IPS-15b (cell line): ENCODE data around the gene BRD3.
"Not testable (repeated sequence)": the region's sequence is repeated elsewhere in the genome, so short reads cannot be mapped to it uniquely, and the experiment has no call there.

Source experiments
- H3K27me3 ChIP-seq: one replicate; pipeline ENCODE4 v1.6.1; 2013; ENCODE audit warnings: low read length; ENCODE audit not compliant: control insufficient read depth, insufficient read depth
- H3K36me3 ChIP-seq: one replicate; pipeline ENCODE4 v1.6.1; 2013; ENCODE audit warnings: low read length; ENCODE audit not compliant: control insufficient read depth, insufficient read depth
- H3K4me1 ChIP-seq: one replicate; pipeline ENCODE4 v1.6.1; 2013; ENCODE audit warnings: mild to moderate bottlenecking, low read length; ENCODE audit not compliant: control insufficient read depth, insufficient read depth
- H3K4me3 ChIP-seq: one replicate; pipeline ENCODE4 v1.5.1; 2013; ENCODE audit warnings: low read depth, low read length
- H3K9ac ChIP-seq: one replicate; pipeline ENCODE4 v1.6.1; 2013; ENCODE audit warnings: low read depth, mild to moderate bottlenecking, low read length
- H3K9me3 ChIP-seq: one replicate; pipeline ENCODE4 v1.6.1; 2013; ENCODE audit warnings: mild to moderate bottlenecking, low read length; ENCODE audit not compliant: control insufficient read depth, insufficient read depth

BRD3 gene

DNA sequence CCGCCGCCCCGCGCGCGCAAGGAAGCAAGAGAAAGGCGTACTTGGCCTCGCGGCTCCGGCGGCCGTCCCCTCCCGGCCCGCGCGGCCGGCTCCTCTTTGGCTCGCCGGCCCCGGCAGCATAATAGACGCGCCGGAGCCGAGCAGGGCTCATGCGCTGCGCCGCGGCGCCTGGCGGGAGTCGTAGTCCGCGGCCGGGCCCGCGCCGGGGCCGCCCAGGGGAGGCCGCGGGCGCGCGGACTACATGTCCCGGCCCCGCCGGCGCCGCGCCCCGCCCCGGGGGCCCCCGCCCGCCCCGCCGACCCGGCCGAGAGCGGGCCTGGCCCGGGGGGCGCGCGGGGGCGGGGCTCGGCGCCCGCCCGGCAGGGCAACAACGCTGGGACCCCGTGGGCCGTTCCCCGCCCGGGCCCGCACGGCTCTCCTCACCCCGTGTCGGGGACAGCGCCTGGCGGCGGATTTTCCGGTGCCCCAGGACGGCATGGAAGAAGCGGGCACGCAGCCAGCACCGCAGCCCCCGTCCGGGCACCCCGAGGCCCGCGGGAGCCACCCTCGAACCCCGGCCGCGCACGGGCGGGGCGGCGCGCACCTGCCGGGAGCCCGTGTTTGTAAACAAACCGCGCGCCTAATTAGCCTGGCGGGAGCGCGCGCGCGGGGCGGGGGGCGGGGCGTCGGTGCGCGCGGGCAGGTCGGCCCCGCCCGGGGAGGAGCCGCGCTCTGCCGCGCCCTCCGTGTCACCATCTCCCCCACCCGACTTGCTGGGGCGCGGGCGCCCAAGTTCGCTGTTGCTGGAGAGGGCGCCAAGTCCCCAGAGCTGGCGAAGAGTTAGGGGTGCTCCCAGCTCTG, at the start of gene BRD3:
BRD3 (minus strand) TSS at position 123 of the 840 bp plus-strand sequence. CDS start 14,549 bp downstream, outside the sequence.
- Histone ChIP-seq H3K9ac (peak within 1 kb of the TSS; percentile 88), H3K4me3 (peak within 1 kb of the TSS; percentile 88), H3K27me3 (peaks cover 9% of the 10 kb centered on the region), H3K9me3 (no peaks in the 10 kb centered on the region), H3K4me1 (peaks cover 4% of the 10 kb centered on the region), H3K36me3 (no peaks in the 10 kb centered on the region)

DNA sequence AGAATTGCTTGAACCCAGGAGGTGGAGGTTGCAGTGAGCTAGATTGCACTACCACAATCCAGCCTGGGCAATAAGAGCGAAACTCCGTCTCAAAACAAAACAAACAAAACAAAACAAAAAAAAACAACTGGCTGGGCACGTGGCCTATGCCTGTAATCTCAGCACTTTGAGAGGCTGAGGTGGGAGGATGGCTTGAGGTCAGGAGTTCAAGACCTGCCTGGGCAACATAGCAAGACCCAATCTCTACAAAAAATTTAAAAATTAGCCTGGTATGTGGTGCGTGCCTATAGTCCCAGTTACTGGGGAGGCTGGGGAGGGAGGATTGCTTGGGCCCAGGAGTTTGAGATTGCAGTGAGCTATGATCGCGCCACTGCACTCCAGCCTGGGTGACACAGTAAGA, 44.7 kb upstream of the BRD3 start:
- Histone ChIP-seq H3K27me3 (no peaks in the 10 kb centered on the region), H3K4me3 (no peak overlapping the region), H3K9ac (no peak overlapping the region), H3K9me3 (no peaks in the 10 kb centered on the region), H3K36me3 (no peaks in the 10 kb centered on the region), H3K4me1 (no peaks in the 10 kb centered on the region)

DNA sequence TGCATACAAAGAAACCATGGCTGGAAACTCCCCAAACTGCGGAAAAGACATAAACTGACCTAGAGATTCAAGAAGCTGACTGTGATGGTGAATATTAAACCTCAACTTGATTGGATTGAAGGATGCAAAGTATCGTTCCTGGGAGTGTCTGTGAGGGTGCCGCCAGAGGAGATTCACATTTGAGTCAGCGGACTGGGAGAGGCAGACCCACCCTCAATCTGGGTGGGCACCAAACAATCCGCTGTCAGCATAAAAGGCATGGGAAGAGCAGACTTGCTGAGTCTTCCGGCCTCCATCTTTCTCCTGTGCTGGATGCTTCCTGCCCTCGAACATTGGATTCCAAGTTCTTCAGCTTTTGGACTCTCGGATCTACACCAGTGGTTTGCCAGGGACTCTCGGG, 43.2 kb upstream of the BRD3 start:
- H3K9ac ChIP-seq: no peak overlapping the region
- no peaks in the 10 kb centered on the region for H3K4me1 ChIP-seq
- H3K9me3 ChIP-seq: no peaks in the 10 kb centered on the region
- no peak overlapping the region for H3K4me3 ChIP-seq
- H3K36me3 ChIP-seq: no peaks in the 10 kb centered on the region
- no peaks in the 10 kb centered on the region for H3K27me3 ChIP-seq

DNA sequence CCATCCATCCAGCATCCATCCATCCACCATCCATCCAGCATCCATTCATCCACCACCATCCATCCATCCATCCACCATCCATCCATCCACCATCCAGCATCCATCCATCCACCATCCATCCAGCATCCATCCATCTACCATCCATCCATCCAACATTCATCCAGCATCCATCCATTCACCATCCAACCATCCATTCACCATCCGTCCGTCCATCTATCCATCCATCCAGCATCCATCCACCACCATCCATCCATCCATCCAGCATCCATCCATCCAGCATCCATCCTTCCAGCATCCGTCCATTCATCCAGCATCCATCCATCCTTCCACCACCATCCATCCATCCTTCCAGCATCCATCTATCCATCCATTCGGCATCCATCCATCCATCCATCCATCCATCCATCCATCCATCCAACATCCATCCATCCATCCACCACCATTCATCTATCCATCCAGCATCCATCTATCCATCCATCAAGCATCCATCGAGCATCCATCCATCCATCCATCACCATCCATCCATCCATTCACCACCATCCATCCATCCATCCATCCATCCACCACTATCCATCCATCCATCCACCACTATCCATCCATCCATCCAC, 35.7 kb upstream of the BRD3 start:
- Histone ChIP-seq H3K27me3 (no peaks in the 10 kb centered on the region), H3K4me3 (no peak overlapping the region), H3K4me1 (no peaks in the 10 kb centered on the region), H3K9ac (no peak overlapping the region), H3K36me3 (no peaks in the 10 kb centered on the region), H3K9me3 (no peaks in the 10 kb centered on the region)

DNA sequence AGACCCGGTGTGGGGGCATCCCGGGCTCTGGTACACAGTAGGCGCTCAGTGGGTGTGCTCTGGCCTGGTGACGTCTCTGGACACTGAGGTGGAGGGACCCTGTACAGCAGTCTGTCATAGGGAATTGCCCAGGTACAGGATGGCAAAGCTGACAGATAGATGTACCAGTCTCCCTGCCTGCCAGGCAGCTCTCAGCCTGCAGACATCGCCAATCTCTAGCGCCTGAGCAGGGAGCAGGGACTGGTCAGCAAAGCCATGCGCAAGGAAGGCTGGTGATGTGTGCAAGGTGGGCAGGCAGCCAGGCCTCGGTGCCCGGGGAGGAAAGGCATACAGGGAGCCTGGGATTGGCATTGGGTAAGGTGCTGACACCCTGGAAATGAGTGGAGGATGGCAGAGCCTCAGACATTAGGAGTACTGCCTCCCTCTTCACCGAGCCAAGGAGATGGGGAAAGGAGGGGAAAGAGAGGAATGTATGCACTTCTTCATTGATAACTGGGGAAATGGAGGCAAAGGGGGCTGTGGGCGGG, 33.9 kb upstream of the BRD3 start:
- Histone ChIP-seq H3K4me3 (no peak overlapping the region), H3K4me1 (no peaks in the 10 kb centered on the region), H3K36me3 (no peaks in the 10 kb centered on the region), H3K9ac (no peak overlapping the region), H3K9me3 (no peaks in the 10 kb centered on the region), H3K27me3 (no peaks in the 10 kb centered on the region)

DNA sequence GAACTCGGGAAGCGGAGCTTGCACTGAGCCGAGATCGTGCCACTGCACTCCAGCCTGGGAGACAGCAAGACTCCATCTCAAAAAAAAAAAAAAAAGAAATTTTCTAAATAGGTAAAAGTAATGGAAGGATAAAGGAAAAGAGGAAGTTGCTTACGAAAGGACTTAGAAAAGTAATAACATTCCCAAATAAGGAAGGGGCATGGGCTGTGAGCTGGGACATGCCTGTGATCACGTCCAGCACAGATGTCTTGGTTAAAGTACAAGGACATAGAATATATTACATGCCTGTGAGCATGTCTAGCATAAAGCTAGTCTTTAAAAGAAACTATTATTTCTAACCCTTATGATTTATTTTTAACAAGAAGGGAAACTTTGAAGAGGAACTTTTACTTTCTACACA, 33.3 kb upstream of the BRD3 start:
- H3K27me3 ChIP-seq, H3K9ac ChIP-seq, H3K4me3 ChIP-seq, H3K4me1 ChIP-seq, H3K9me3 ChIP-seq, H3K36me3 ChIP-seq: not testable (repeated sequence)

DNA sequence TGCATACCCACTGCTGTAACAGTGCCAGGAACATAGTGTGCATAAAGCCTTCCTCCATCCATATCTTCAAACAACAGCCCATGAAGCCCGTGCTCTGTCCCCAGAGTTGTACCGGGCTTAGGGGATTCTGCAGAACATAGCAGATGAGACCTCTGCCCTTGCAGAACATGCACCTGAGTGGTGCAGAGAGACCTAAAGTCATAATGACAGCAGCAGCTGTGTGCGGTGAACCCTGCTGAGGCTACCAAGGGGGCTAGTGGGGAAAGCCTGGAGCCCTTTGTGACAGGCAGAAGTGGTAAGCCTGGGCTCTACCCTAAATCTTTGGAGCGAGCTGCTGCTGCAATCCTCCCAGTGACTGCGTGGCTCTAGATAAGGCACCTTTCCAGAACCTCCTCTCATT, 32.2 kb upstream of the BRD3 start:
- no peaks in the 10 kb centered on the region for H3K9me3 ChIP-seq
- no peak overlapping the region for H3K9ac ChIP-seq
- no peaks in the 10 kb centered on the region for H3K4me1 ChIP-seq
- no peaks in the 10 kb centered on the region for H3K27me3 ChIP-seq
- H3K36me3 ChIP-seq: no peaks in the 10 kb centered on the region
- H3K4me3 ChIP-seq: no peak overlapping the region

DNA sequence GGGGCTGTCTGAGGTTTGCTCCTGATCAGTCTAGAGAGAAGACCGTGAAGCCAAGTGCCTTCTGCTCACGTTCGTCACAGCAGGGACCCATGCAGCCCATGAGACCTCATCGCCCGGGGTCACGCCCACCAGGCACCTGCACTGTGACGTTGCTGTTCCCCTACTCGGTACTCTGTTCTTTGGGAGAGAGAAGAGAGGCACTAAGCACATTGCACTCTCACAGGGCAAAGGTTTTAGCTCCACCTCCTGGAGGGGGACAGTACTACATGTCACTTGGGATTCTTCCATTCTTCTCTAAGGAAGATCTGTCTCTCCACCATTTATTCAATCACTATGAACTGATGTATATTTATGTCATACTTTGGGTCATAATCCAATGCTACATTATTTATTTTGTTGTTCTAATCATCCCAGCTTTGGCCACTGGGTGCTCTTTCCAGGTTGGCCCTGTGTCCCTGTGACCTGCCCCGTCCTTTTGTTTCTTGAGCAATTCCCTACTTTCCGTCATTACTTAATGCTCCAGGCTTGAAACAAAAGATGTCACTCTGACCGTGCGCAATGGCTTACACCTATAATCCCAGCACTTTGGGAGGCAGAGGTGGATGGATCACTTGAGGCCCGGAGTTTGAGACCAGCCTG, 31.4 kb upstream of the BRD3 start:
- Histone ChIP-seq H3K9ac (no peak overlapping the region), H3K4me3 (no peak overlapping the region), H3K9me3 (no peaks in the 10 kb centered on the region), H3K36me3 (no peaks in the 10 kb centered on the region), H3K27me3 (no peaks in the 10 kb centered on the region), H3K4me1 (no peaks in the 10 kb centered on the region)

DNA sequence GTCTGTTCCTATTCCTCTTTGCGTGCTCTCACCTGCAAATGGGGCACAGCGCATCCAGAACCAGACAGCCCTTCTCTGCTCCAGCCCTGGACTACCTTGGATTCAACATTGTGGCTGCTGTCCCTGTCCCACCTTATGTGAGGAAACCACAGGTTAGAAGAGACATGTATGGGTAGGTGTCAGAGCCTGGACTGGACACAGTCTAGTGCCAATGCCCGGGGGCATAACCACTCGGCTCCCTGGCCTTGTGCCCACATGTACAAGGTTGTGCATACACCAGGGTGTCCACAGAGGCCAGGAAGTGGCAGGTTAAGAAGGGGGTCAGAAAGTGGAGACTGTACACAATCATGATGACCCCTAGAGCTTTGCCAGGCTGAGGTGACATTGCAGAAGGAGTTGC, 22.1 kb upstream of the BRD3 start:
- no peaks in the 10 kb centered on the region for H3K27me3 ChIP-seq
- no peak overlapping the region for H3K9ac ChIP-seq
- H3K9me3 ChIP-seq: no peaks in the 10 kb centered on the region
- no peaks in the 10 kb centered on the region for H3K36me3 ChIP-seq
- H3K4me3 ChIP-seq: no peak overlapping the region
- no peaks in the 10 kb centered on the region for H3K4me1 ChIP-seq

DNA sequence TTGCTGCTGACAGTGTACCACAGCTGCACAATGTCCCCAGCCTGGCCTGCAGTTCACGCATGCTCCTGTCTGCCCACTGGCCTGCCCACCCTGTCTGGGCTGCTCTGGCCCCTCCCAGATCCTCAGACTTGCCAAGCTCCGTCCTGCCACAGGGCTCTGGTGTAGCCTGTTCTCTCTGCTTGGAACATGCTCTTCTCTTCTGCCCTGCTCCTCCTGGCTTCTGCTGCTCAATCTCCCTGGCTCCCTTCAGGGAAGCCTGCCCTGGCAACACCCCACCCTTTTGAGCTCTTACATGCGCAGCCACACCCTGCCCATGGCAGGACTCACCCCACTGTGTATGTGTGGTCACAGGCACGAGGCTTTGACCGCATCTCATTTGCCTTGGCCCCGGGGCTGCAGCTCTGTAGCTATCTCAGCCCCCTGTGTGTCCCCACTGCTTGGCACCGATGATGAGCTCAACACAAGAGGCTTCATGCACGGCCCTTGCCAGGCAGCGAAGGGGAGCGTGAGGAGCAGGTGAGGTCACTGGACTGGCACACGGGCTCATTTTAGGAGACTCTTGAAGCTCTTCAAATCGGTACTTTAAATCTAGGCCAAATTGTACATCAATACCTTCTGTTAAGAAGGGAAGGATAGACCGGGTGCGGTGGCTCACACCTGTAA, 20.4 kb upstream of the BRD3 start:
- H3K9ac ChIP-seq: no peak overlapping the region
- H3K4me3 ChIP-seq: no peak overlapping the region
- H3K9me3 ChIP-seq: no peaks in the 10 kb centered on the region
- H3K36me3 ChIP-seq: no peaks in the 10 kb centered on the region
- no peaks in the 10 kb centered on the region for H3K4me1 ChIP-seq
- H3K27me3 ChIP-seq: no peaks in the 10 kb centered on the region

DNA sequence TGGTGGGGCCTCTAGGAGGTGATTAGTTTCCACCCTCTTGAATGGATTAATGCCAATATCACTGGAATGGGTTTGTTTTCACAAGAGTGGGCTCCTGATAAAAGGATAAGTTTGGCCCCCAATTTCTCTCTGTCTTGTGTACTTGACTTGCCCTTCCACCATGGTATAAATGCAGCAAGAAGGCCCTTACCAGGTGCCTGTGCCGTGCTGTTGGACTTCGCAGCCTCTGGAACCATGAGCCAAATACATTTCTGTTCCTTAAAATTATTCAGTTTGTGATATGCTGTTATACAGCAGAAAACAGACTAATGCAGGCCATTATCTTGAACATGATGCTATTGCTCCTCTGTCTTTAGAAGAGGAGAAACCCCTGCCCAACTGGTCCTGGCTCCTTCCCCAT, 17.8 kb upstream of the BRD3 start:
- Histone ChIP-seq H3K4me3 (no peak overlapping the region), H3K4me1 (no peaks in the 10 kb centered on the region), H3K9ac (no peak overlapping the region), H3K36me3 (no peaks in the 10 kb centered on the region), H3K27me3 (no peaks in the 10 kb centered on the region), H3K9me3 (no peaks in the 10 kb centered on the region)
